ENCODE measurements around the gene RBMS1. TPM values are rescaled to one million over a fixed set of nuclear protein-coding genes. Genes with fewer than 3 reads are reported as not detected.

RBMS1 gene
- total RNA-seq, 1 donor from 2014 or later, result 54.7 TPM

DNA sequence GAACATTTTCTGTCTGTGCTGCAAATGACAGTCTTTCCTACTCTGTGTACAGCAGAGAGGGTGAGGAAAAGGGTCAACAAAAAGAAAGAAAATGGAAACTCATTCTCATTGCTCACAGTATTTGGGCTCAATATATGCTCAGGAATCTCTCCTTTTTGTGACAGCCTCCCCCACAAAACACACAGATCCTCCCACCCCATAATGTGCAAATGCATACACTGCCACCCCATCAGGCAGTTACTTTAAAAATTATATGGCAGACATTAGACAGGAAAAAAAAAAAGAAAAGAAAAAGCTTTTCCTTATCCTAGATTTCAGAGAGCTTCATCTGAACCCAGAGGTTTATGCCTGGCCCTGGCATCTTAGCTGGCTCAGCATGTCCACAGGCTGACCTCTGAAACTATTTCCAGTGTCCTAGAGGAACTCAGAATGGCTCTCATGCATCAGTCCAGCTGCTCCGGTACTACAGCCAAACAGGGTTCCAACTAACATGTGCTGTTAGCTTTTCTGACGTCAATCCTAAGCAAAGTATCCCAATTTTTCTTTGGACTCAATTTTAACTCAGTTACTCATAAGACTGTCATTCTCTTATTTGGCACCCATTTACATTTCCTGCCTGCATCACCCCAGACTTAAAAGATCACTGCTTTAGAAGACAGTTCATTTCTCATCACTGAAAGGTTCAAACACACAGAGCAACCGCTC, 105.9 kb downstream of the RBMS1 start:
- no peak for TF ChIP-seq CTCF (conservative IDR thresholded peaks at IDR 0.05; ENCODE audit: low read depth, low read length)
- DNase-seq (ENCODE audit: low read depth), result no peak
- no peak overlapping the region for H3K4me3 ChIP-seq (ENCODE audit: low read depth, low read length)

- TF ChIP-seq CTCF (conservative IDR thresholded peaks at IDR 0.05; ENCODE audit: low read depth, low read length), result no peak
- no peak for DNase-seq (ENCODE audit: low read depth)
Observed at GRCh38 chr2:160384791-160385190, 108.8 kb downstream of the RBMS1 start.

GRCh38 chr2:160381425-160381951, 112.1 kb downstream of the RBMS1 start:
- TF ChIP-seq CTCF (conservative IDR thresholded peaks at IDR 0.05; ENCODE audit: low read depth, low read length), result no peak
- no peak overlapping the region for H3K4me3 ChIP-seq (ENCODE audit: low read depth, low read length)
- DNase-seq (ENCODE audit: low read depth), result no peak

More at GRCh38 chr2:160384791-160385190, 108.8 kb downstream of the RBMS1 start:
- H3K4me3 ChIP-seq (ENCODE audit: low read depth, low read length), result no peak overlapping the region

DNA sequence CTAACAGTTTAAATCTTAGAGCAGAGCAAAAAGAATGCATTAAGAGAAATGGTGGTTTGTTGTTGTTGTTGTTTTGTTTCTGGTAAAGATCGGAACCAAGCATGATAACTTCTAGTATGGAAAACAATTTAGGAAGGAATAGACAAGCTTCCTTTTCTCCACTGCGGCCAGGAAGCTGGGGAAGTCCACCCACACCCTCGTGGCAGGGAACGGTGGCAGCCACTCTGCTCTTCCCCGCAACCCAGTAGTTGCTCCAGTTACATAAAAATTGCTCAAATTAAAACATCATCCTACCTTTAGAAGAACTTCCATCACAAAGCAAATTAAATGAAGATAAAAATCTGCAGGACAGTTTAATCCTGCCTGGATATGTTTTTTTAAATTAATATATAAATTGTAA, 113.0 kb downstream of the RBMS1 start:
- TF ChIP-seq CTCF (conservative IDR thresholded peaks at IDR 0.05; ENCODE audit: low read depth, low read length), result no peak
- no peak for DNase-seq (ENCODE audit: low read depth)
- H3K4me3 ChIP-seq (ENCODE audit: low read depth, low read length), result no peak overlapping the region

DNA sequence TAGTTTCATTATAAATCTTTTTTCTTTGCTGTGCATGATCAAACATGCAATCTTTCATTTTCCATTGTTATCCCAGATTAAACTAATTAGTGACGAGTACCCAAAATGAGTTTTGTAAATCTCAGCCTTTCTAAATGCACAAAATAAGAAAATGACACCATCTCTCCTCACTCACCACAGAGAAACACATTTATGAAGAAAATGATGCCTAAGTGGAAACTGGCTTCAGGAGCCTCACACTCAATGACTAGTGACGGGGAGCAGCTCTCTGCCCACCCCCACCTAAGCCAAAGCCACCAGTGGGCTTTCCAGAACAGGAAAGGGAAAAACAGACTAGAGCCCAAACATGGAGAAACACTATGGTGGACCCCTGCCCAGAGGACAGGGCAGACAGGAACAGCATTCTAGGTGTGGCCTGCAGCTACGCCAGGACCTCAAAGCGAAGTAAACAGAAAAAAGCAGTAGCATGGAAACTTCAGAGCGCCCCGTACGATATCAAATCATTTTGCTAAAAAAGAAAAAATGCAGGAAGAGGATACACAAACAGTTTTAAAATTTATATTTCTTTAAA, 113.5 kb downstream of the RBMS1 start:
- no peak for TF ChIP-seq CTCF (conservative IDR thresholded peaks at IDR 0.05; ENCODE audit: low read depth, low read length)
- no peak overlapping the region for H3K4me3 ChIP-seq (ENCODE audit: low read depth, low read length)
- no peak for DNase-seq (ENCODE audit: low read depth)

GRCh38 chr2:160379399-160379798, 114.2 kb downstream of the RBMS1 start:
- TF ChIP-seq CTCF (conservative IDR thresholded peaks at IDR 0.05; ENCODE audit: low read depth, low read length), result no peak
- H3K4me3 ChIP-seq (ENCODE audit: low read depth, low read length), result no peak overlapping the region
- no peak for DNase-seq (ENCODE audit: low read depth)

Data from epithelial cell of proximal tubule (primary cell).